Right atrium auricular region (tissue), 2 donors: Measurements from ENCODE around the gene PTK6. TPM values are rescaled to one million over a fixed set of nuclear protein-coding genes. Genes with fewer than 3 reads are reported as not detected.

Source experiments
- DNase-seq: peaks from one replicate; pipeline ENCODE4 v3.0.0-alpha.2; 2019; ENCODE audit warnings: low spot score
- H3K27ac ChIP-seq, 2 donors: fragments of 200-600 bp; sonication (generic); 1 replicate in 1 of 2; 2 replicates in 1 of 2; pipeline ENCODE4 v1.5.1; 2016 to 2019
- H3K27me3 ChIP-seq, 2 donors: fragments of 200-600 bp; sonication (generic); one replicate each; pipeline versions ENCODE4 v1.5.1 to v1.6.0; 2017 to 2019
- H3K36me3 ChIP-seq: fragments of 200-600 bp; sonication (generic); one replicate; pipeline ENCODE4 v1.5.1; 2016
- H3K4me1 ChIP-seq, 2 donors: fragments of 200-600 bp; sonication (generic); one replicate each; pipeline versions ENCODE4 v1.5.1 to v1.6.0; 2017 to 2019
- H3K4me3 ChIP-seq, 2 donors: fragments of 200-600 bp; sonication (generic); 1 replicate in 1 of 2; 2 replicates in 1 of 2; pipeline ENCODE4 v1.5.1; 2017 to 2019; ENCODE audit warnings: mild to moderate bottlenecking in 1 of 2, moderate library complexity in 1 of 2
- H3K9me3 ChIP-seq, 2 donors: fragments of 200-600 bp; sonication (generic); one replicate each; pipeline ENCODE4 v1.5.1; 2019
- total RNA-seq, 2 donors: library from RNA; depleted of rRNA; stranded (reverse); fragments of >200 nt; gene quantifications; one replicate each; pipeline ENCODE4 v1.1.0, GENCODE V29; 2016
- TF ChIP-seq, protein P1 (sequence below), 2 donors: fragments of 200-600 bp; sonication (generic); IDR thresholded peaks; one replicate each; pipeline ENCODE4 v1.5.1; 2019; ENCODE audit warnings: antibody characterized with exemption in 2 of 2

Gene PTK6
- total RNA-seq, 2 donors from 2014 or later: not detected

DNA sequence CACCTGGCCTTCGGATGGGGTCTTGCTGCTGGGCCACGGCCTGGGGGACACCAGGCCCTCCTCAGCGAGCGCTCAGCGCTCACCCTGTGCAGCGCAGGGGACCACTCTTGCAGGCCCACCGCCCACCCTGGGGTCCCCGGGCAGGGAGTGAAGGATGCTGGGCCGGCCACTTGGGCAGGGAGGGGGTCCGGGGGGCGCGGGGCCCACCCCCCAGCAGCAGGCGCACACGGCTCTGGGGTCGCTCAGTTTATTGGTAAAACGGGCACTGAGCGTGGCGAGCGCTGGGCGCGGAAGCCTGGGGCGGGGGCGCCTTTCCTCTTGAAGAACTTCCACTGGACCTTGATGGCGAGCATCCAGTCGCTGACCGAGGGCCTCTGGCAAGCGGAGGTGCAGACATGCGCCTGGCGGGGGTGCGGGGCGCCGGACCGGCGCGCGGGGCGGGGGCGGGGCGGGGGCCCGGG is 49.4 kb downstream of the PTK6 start:
- no peaks in the 10 kb centered on the region for H3K9me3 ChIP-seq
- peaks cover 0 to 3% of the 10 kb centered on the region in 2 donors for H3K27me3 ChIP-seq
- H3K4me1 ChIP-seq: peaks cover 0 to 19% of the 10 kb centered on the region in 2 donors
- DNase-seq: no peak
- H3K4me3 ChIP-seq: no peak overlapping the region
- H3K27ac ChIP-seq: no peak overlapping the region
- TF ChIP-seq, protein P1, sequence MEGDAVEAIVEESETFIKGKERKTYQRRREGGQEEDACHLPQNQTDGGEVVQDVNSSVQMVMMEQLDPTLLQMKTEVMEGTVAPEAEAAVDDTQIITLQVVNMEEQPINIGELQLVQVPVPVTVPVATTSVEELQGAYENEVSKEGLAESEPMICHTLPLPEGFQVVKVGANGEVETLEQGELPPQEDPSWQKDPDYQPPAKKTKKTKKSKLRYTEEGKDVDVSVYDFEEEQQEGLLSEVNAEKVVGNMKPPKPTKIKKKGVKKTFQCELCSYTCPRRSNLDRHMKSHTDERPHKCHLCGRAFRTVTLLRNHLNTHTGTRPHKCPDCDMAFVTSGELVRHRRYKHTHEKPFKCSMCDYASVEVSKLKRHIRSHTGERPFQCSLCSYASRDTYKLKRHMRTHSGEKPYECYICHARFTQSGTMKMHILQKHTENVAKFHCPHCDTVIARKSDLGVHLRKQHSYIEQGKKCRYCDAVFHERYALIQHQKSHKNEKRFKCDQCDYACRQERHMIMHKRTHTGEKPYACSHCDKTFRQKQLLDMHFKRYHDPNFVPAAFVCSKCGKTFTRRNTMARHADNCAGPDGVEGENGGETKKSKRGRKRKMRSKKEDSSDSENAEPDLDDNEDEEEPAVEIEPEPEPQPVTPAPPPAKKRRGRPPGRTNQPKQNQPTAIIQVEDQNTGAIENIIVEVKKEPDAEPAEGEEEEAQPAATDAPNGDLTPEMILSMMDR (IDR thresholded peaks at IDR 0.05): no peak
- peaks cover 31% of the 10 kb centered on the region for H3K36me3 ChIP-seq

DNA sequence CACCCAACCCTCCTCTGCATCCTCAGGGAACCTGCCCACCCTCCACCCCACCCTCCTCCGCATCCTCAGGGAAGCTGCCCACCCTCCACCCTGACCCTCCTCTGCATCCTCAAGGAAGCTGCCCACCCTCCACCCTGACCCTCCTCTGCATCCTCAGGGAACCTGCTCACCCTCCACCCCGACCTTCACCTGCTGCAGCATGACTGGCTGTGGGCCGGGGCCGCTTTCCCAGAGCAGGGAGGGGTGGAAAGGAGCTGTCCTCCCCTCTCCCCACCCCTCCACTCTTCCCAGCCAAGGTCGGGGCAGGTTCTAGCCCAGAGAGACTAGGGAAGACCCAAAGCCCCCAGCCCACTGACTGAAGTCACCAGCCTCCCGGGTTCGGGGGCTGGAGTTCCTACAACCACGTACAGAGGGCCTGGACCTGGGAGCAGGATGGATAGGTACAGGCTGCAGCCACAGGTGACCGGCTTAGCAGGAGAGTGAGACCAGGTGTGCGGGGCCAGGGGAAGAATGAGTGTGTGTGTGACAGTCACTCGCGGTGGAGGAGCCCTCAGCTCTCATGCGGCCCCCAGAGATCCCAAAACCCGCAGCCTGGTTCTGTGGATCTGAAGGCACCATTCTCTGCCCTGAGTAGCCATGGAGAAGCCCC is 49.9 kb downstream of the PTK6 start:
- Histone ChIP-seq H3K27ac (no peak overlapping the region), H3K9me3 (no peaks in the 10 kb centered on the region), H3K27me3 (peaks cover 0 to 3% of the 10 kb centered on the region in 2 donors), H3K36me3 (peaks cover 31% of the 10 kb centered on the region), H3K4me3 (no peak overlapping the region), H3K4me1 (peaks cover 0 to 23% of the 10 kb centered on the region in 2 donors)
- TF ChIP-seq, protein P1 (IDR thresholded peaks at IDR 0.05): no peak
- DNase-seq: no peak

DNA sequence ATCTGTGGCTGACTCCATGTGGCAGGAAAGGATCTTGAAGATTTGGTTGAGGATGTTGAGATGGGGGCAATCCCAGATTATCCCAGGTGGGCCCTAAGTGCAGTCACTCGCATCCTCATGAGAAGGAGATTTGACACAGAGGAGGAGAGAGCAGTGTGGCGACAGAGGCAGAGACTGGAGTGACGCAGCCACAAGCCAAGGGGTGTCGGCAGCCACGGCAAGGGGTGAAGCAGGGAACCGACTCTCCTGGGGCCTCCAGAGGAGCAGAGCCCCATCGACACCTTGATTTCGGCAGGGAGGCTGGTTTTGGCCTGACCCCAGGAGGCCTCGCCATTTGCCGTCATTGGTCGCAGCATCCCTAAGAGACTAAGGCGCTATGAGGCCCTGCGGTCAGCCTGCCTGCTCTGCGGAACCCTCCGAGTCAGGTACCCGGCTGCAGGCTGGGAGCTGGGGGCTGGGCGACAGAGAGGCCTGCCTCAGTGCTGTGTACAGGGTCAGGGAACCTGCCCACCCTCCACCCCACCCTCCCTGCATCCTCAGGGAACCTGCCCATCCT is 50.8 kb downstream of the PTK6 start:
- Histone ChIP-seq H3K9me3 (no peaks in the 10 kb centered on the region), H3K27ac (no peak overlapping the region), H3K4me1 (peaks cover 0 to 23% of the 10 kb centered on the region in 2 donors), H3K4me3 (no peak overlapping the region), H3K27me3 (peaks cover 0 to 3% of the 10 kb centered on the region in 2 donors), H3K36me3 (peaks cover 26% of the 10 kb centered on the region)
- DNase-seq: no peak
- TF ChIP-seq, protein P1 (IDR thresholded peaks at IDR 0.05): no peak

DNA sequence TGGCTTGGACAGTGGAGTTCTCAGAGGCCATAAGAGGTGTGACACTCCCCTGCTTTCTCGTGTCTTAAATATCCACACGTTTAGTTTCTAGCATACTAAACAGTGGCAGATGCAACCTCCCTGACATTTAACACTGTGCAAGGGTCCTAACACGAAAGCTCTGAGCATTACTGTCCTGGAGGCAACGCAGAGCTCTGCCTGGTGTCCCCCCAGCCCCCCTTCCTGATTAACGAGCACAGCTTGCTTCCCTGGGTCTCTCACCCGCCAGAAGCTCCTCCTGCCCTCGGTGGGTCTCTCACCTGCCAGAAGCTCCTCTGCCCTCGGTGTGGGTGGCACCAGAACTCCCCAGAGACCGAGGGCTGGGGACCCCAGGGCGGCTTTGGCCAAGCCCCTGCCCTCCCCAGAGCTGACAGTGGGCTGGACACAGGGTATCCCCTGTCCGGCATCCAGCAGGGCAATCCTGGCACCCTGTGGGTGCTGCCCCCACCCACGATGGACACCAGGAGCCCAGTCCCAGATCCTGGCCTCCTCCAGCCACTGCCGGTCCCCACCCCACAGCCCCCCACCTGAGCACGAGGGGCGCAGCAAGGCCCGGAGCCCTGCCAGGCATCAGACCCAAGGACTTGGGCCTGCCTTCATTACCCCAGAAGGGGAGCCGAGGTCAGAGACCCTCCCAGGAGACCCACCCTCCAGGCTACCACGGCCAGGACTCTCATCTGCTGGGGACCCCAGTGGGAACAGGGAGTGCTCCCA is 52.3 kb downstream of the PTK6 start:
- TF ChIP-seq, protein P1 (IDR thresholded peaks at IDR 0.05): no peak
- DNase-seq: no peak

DNA sequence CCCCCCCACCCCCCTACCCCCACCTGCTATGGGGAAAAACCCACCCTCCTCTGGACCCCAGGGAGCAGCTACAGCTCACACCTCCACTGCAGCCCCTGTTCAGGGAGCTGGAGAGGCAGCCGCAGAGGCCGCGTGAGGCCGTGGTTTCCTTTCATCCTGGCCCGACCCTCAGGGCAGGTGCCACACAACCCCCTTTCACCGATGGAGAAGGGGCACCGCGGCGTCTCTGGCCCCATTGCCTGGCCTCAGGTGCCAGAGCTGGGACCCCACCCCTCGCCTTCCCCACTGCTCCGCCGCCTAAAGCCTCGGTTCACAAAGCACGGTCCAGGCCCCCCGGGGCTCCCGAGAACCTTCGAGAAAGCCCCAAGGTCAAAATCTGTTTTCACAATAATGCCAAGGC is 52.9 kb downstream of the PTK6 start:
- no peak overlapping the region for H3K4me3 ChIP-seq
- H3K36me3 ChIP-seq: peaks cover 6% of the 10 kb centered on the region
- TF ChIP-seq, protein P1 (IDR thresholded peaks at IDR 0.05): no peak
- H3K27me3 ChIP-seq: peaks cover 0 to 3% of the 10 kb centered on the region in 2 donors
- H3K9me3 ChIP-seq: no peaks in the 10 kb centered on the region
- H3K27ac ChIP-seq: peak overlapping the region; percentile 7 to 47
- DNase-seq: no peak
- peaks cover 0 to 23% of the 10 kb centered on the region in 2 donors for H3K4me1 ChIP-seq

More for the DNA sequence above, 52.3 kb downstream of the PTK6 start:
- H3K27ac ChIP-seq: peak overlapping the region in 1 of 2 donors; percentile 7
- H3K9me3 ChIP-seq: no peaks in the 10 kb centered on the region
- peaks cover 0 to 23% of the 10 kb centered on the region in 2 donors for H3K4me1 ChIP-seq
- H3K36me3 ChIP-seq: peaks cover 10% of the 10 kb centered on the region
- no peak overlapping the region for H3K4me3 ChIP-seq
- peaks cover 0 to 3% of the 10 kb centered on the region in 2 donors for H3K27me3 ChIP-seq
